HCT116 (cell line): Measurements from ENCODE around the gene CASP9. TPM values are rescaled to one million over a fixed set of nuclear protein-coding genes. Genes with fewer than 3 reads are reported as not detected.
"Not testable (repeated sequence)": the region's sequence is repeated elsewhere in the genome, so short reads cannot be mapped to it uniquely, and the experiment has no call there.

Experiments
- ATAC-seq: fragments of 200-7000 bp; cut with Tn5 transposase; 2 replicates; pipeline ENCODE4 v1.9.1; 2020; ENCODE audit warnings: mild to moderate bottlenecking, moderate library complexity
- BruUV-seq: library from RNA; stranded (reverse); fragments of 400-500 nt; replicated peaks from 2 replicates; lab custom pipeline; 2021; lab: Mats Ljungman, UMichigan
- CTCF ChIA-PET: fragments of 300-600 bp; sonication (Branson Sonifier 250); formaldehyde crosslinking; loops from one replicate; lab custom pipeline; 2021; ENCODE audit warnings: antibody characterized with exemption; lab: Charles Lee
- POLR2A ChIA-PET: fragments of 300-600, 350-600 bp; sonication (Branson Sonifier 250); formaldehyde crosslinking; loops from one replicate; lab custom pipeline; 2021; ENCODE audit warnings: antibody characterized with exemption; lab: Charles Lee
- RAD21 ChIA-PET, 2 experiments: fragments of 300-600 bp; sonication (Branson Sonifier 250); formaldehyde crosslinking; loops; one replicate each; lab custom pipeline; 2023; ENCODE audit warnings: low total read pairs in 2 of 2; ENCODE audit not compliant: uncharacterized antibody in 2 of 2, unreplicated experiment in 2 of 2, low non-redundant PET in 1 of 2; lab: Charles Lee
- DNase-seq: peaks from one replicate; pipeline ENCODE4 v3.0.0-alpha.2; 2010; ENCODE audit warnings: low read depth, low spot score
- H2AFZ ChIP-seq: fragments of 200-600 bp; shearing (Covaris generic), sonication (generic); 2 replicates; pipeline ENCODE4 v1.6.1; 2017; ENCODE audit warnings: low read depth, mixed run types, mixed read lengths, antibody characterized with exemption, low read length; ENCODE audit not compliant: poor library complexity, severe bottlenecking
- H3K27ac ChIP-seq: 2 replicates; pipeline ENCODE4 v1.5.1; 2012; ENCODE audit warnings: low read depth, low read length
- H3K27me3 ChIP-seq: fragments of 200-600 bp; sonication (generic); 2 replicates; pipeline ENCODE4 v1.6.1; 2016; ENCODE audit warnings: mixed run types, low read length, mixed read lengths; ENCODE audit not compliant: insufficient read depth
- H3K36me3 ChIP-seq, 2 experiments: fragments of 200-500 bp in 1 of 2; fragments of 200-600 bp in 1 of 2; sonication (Bioruptor generic) in 1 of 2; sonication (generic) in 1 of 2; 2 replicates each; pipeline versions ENCODE4 v1.5.1 to v1.6.1; 2014 to 2016; ENCODE audit warnings: low read length in 2 of 2, inconsistent platforms in 1 of 2, mixed read lengths in 1 of 2, mixed run types in 1 of 2; ENCODE audit not compliant: insufficient read depth in 2 of 2, control insufficient read depth in 1 of 2
- H3K4me1 ChIP-seq, 2 experiments: fragments of 200-600 bp in 1 of 2; sonication (generic) in 1 of 2; 2 replicates each; pipeline versions ENCODE4 v1.5.1 to v1.6.1; 2012 to 2017; ENCODE audit warnings: low read length in 2 of 2, inconsistent platforms in 1 of 2, mild to moderate bottlenecking in 1 of 2, mixed read lengths in 1 of 2, mixed run types in 1 of 2, moderate library complexity in 1 of 2; ENCODE audit not compliant: insufficient read depth in 2 of 2, control insufficient read depth in 1 of 2
- H3K4me2 ChIP-seq: fragments of 200-600 bp; sonication (generic); 2 replicates; pipeline ENCODE4 v1.6.1; 2017; ENCODE audit warnings: mixed run types, low read length, mixed read lengths
- H3K4me3 ChIP-seq, 2 experiments: fragments of 200-600 bp in 1 of 2; sonication (generic) in 1 of 2; replicated peaks in 1 of 2; 2 replicates each; pipeline ENCODE4 v1.5.1; 2011 to 2016; ENCODE audit warnings: low read length in 2 of 2, control low read depth in 1 of 2, low read depth in 1 of 2, mild to moderate bottlenecking in 1 of 2, mixed read lengths in 1 of 2, mixed run types in 1 of 2
- H3K79me2 ChIP-seq: fragments of 200-600 bp; sonication (generic); 2 replicates; pipeline ENCODE4 v1.6.1; 2017; ENCODE audit warnings: mild to moderate bottlenecking, mixed run types, low read length, moderate library complexity, mixed read lengths; ENCODE audit not compliant: insufficient read depth
- H3K9ac ChIP-seq: fragments of 200-600 bp; sonication (generic); 2 replicates; pipeline ENCODE4 v1.6.1; 2016; ENCODE audit warnings: low read length, mixed read lengths
- H3K9me2 ChIP-seq: fragments of 200-600 bp; sonication (generic), shearing (Covaris generic); 2 replicates; pipeline ENCODE4 v1.6.1; 2017; ENCODE audit warnings: mixed run types, mild to moderate bottlenecking, moderate library complexity; ENCODE audit not compliant: insufficient read depth
- H3K9me3 ChIP-seq, 2 experiments: fragments of 200-500 bp in 1 of 2; fragments of 200-600 bp in 1 of 2; sonication (Bioruptor generic) in 1 of 2; sonication (generic) in 1 of 2; 2 replicates each; pipeline ENCODE4 v1.6.1; 2014 to 2017; ENCODE audit warnings: low read length in 2 of 2, mixed read lengths in 2 of 2, inconsistent platforms in 1 of 2, low read depth in 1 of 2, mild to moderate bottlenecking in 1 of 2, mixed run types in 1 of 2, moderate library complexity in 1 of 2; ENCODE audit not compliant: control insufficient read depth in 1 of 2, insufficient read depth in 1 of 2
- H4K20me1 ChIP-seq: fragments of 200-600 bp; sonication (generic), shearing (Covaris generic); 2 replicates; pipeline ENCODE4 v1.6.1; 2017; ENCODE audit warnings: mixed run types, mild to moderate bottlenecking, moderate library complexity; ENCODE audit not compliant: insufficient read depth
- ATF3 ChIP-seq: IDR thresholded peaks from 2 replicates; pipeline ENCODE4 v1.6.1; 2012
- CBX3 ChIP-seq: IDR thresholded peaks from 2 replicates; pipeline ENCODE4 v1.6.1; 2012; ENCODE audit warnings: low read depth
- EGR1 ChIP-seq: IDR thresholded peaks from 2 replicates; pipeline ENCODE4 v1.6.1; 2012; ENCODE audit warnings: low read depth
- ELF1 ChIP-seq: IDR thresholded peaks from 2 replicates; pipeline ENCODE4 v1.6.1; 2012; ENCODE audit warnings: low read depth, borderline replicate concordance
- EZH2 ChIP-seq: fragments of 200-600 bp; sonication (generic); IDR thresholded peaks from 2 replicates; pipeline ENCODE4 v1.6.1; 2017; ENCODE audit warnings: antibody characterized with exemption, mixed run types
- EZH2phosphoT487 ChIP-seq: fragments of 200-600 bp; IDR thresholded peaks from 2 replicates; pipeline ENCODE4 v1.6.1; 2018; ENCODE audit warnings: antibody characterized with exemption, borderline replicate concordance
- JUND ChIP-seq: IDR thresholded peaks from 2 replicates; pipeline ENCODE4 v1.6.1; 2012
- MAX ChIP-seq: IDR thresholded peaks from 2 replicates; pipeline ENCODE4 v1.6.1; 2012
- POLR2A ChIP-seq: IDR thresholded peaks from 2 replicates; pipeline ENCODE4 v1.7.0; 2011; ENCODE audit warnings: borderline replicate concordance; ENCODE audit not compliant: insufficient read depth, insufficient read length; ENCODE audit errors: extremely low read depth
- POLR2AphosphoS5 ChIP-seq: IDR thresholded peaks from 2 replicates; pipeline ENCODE4 v1.6.1; 2011; ENCODE audit warnings: mild to moderate bottlenecking, low read depth, low read length, moderate library complexity
- RAD21 ChIP-seq: IDR thresholded peaks from 2 replicates; pipeline ENCODE4 v1.6.1; 2012; ENCODE audit warnings: low read depth, mild to moderate bottlenecking
- REST ChIP-seq: IDR thresholded peaks from 2 replicates; pipeline ENCODE4 v1.6.1; 2012; ENCODE audit warnings: low read depth
- SIN3A ChIP-seq: IDR thresholded peaks from 2 replicates; pipeline ENCODE4 v1.6.1; 2012; ENCODE audit warnings: low read depth
- SP1 ChIP-seq: IDR thresholded peaks from 2 replicates; pipeline ENCODE4 v1.6.1; 2012; ENCODE audit warnings: low read depth
- TCF7L2 ChIP-seq: IDR thresholded peaks from 2 replicates; pipeline ENCODE4 v1.7.0; 2011; ENCODE audit warnings: borderline replicate concordance, inconsistent platforms; ENCODE audit not compliant: insufficient read depth, insufficient read length; ENCODE audit errors: extremely low read depth
- YY1 ChIP-seq: IDR thresholded peaks from 2 replicates; pipeline ENCODE4 v1.6.1; 2011; ENCODE audit warnings: low read length, low read depth, moderate library complexity, mild to moderate bottlenecking; ENCODE audit not compliant: insufficient replicate concordance; ENCODE audit errors: extremely low read depth
- ZFX ChIP-seq: fragments of 450-650 bp; IDR thresholded peaks from 2 replicates; pipeline ENCODE4 v1.6.1; 2017
- ZNF274 ChIP-seq: fragments of 200-500 bp; sonication (Bioruptor generic); IDR thresholded peaks from 2 replicates; pipeline ENCODE4 v1.6.1; 2014; ENCODE audit warnings: mild to moderate bottlenecking, low read depth, low read length, inconsistent platforms
- intact Hi-C: fragments of 100-400 bp; cut with micrococcal nuclease; formaldehyde crosslinking; loops from 2 replicates; pipeline ENCODE4 v1.10.0; 2022
- total RNA-seq: library from RNA; stranded (reverse); gene quantifications from one replicate; pipeline ENCODE4 v1.2.1, GENCODE V29; 2021; ENCODE audit not compliant: unreplicated experiment

The CASP9 gene
- total RNA-seq, 1 experiment from 2014 or later: 10.6 TPM

GRCh38 chr1:15482455-15482854, 41.6 kb downstream of the CASP9 start:
- H3K27me3 ChIP-seq, H3K9me3 ChIP-seq, H3K79me2 ChIP-seq, H2AFZ ChIP-seq, H3K36me3 ChIP-seq, ATAC-seq, H3K4me2 ChIP-seq, RAD21 ChIA-PET, intact Hi-C loops, H3K4me1 ChIP-seq, H4K20me1 ChIP-seq, H3K9ac ChIP-seq, H3K4me3 ChIP-seq, H3K9me2 ChIP-seq, CTCF ChIA-PET, DNase-seq, H3K27ac ChIP-seq, BruUV-seq, POLR2A ChIA-PET: not testable (repeated sequence)

- POLR2A ChIA-PET: no interaction called here
- no peak for ATAC-seq
- H3K9ac ChIP-seq: no peak overlapping the region
- H3K4me3 ChIP-seq: no peak overlapping the region
- no peaks in the 10 kb centered on the region for H3K36me3 ChIP-seq
- RAD21 ChIA-PET: no interaction called here
- H3K4me2 ChIP-seq: no peak overlapping the region
- CTCF ChIA-PET: no interaction called here
- H3K9me3 ChIP-seq: no peaks in the 10 kb centered on the region
- H3K27me3 ChIP-seq: no peaks in the 10 kb centered on the region
- no peak for DNase-seq
- TF ChIP-seq SIN3A: no peak
- no peak for TF ChIP-seq REST
- no peak for TF ChIP-seq POLR2AphosphoS5
- TF ChIP-seq EGR1: no peak
- TF ChIP-seq EZH2phosphoT487: no peak
- no peak for TF ChIP-seq CBX3
- TF ChIP-seq MAX: no peak
- no peak for TF ChIP-seq JUND
- no peak for TF ChIP-seq ZNF274
- TF ChIP-seq YY1: no peak
- TF ChIP-seq SP1: no peak
- no peak for TF ChIP-seq ATF3
- TF ChIP-seq POLR2A: no peak
- no peak for TF ChIP-seq ZFX
- TF ChIP-seq TCF7L2: no peak
- no peak for TF ChIP-seq RAD21
- no peak for TF ChIP-seq ELF1
- TF ChIP-seq EZH2: no peak
- TF ChIP-seq, all 23 proteins: peak for 0
- H2AFZ ChIP-seq: no peak overlapping the region
- H4K20me1 ChIP-seq: no peaks in the 10 kb centered on the region
- no peaks in the 10 kb centered on the region for H3K9me2 ChIP-seq
- no peaks in the 10 kb centered on the region for H3K4me1 ChIP-seq
- no peaks in the 10 kb centered on the region for H3K79me2 ChIP-seq
- H3K27ac ChIP-seq: no peak overlapping the region
- intact Hi-C loops: no loop called here
- BruUV-seq: no TSS peak
Measured at GRCh38 chr1:15479654-15480347, 44.2 kb downstream of the CASP9 start.
